ENCODE measurements around the gene EVC2.

Gene EVC2

DNA sequence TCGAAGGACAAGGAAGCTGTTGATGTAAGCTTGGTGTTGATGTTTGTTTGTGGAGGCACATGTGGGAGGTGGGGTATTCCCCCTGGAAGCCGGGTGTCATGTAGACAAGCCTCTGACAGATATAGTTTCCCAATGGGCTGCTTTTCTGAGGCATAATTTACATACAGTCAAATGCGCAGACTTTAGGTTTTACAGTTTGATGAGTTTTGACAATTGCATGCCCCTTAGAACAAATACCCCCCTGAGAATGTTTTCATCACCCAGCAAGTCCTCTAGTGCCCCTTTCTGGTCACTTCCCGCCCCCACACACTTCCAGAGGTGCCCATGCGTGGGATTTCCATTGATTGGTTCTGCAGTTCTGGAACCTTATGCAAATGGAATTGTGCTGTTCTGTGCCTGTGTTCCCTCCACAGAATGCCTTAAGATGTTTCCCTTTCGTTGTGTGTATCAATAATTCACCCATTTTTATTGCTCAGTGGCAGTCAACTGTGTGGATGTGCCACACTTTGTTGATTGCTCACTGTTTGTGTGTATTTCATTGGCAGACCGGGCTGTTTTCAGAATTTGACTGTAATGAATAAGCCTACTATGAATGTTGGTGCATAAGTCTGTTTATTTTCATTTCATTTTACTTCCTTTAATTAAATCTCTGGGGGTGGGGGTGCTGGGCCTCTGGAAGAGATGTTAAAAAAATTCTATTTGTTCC lies 11.1 kb upstream of the EVC2 start:
- Mint-ChIP-seq H3K4me1 (peaks cover 5% of the 10 kb centered on the region), H3K4me3 (no peak overlapping the region), H3K36me3 (ENCODE audit: low read depth) (peaks cover 70% of the 10 kb centered on the region), H3K27ac (peak overlapping the region; percentile 48 to 87 (median 65)), H3K27me3 (ENCODE audit: low read depth) (no peaks in the 10 kb centered on the region), H3K9me3 (peaks cover 24% of the 10 kb centered on the region)
- TF ChIP-seq, protein P1, sequence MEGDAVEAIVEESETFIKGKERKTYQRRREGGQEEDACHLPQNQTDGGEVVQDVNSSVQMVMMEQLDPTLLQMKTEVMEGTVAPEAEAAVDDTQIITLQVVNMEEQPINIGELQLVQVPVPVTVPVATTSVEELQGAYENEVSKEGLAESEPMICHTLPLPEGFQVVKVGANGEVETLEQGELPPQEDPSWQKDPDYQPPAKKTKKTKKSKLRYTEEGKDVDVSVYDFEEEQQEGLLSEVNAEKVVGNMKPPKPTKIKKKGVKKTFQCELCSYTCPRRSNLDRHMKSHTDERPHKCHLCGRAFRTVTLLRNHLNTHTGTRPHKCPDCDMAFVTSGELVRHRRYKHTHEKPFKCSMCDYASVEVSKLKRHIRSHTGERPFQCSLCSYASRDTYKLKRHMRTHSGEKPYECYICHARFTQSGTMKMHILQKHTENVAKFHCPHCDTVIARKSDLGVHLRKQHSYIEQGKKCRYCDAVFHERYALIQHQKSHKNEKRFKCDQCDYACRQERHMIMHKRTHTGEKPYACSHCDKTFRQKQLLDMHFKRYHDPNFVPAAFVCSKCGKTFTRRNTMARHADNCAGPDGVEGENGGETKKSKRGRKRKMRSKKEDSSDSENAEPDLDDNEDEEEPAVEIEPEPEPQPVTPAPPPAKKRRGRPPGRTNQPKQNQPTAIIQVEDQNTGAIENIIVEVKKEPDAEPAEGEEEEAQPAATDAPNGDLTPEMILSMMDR (IDR thresholded peaks at IDR 0.05; ENCODE audit: unreplicated experiment in 3 of 3) = no peak

DNA sequence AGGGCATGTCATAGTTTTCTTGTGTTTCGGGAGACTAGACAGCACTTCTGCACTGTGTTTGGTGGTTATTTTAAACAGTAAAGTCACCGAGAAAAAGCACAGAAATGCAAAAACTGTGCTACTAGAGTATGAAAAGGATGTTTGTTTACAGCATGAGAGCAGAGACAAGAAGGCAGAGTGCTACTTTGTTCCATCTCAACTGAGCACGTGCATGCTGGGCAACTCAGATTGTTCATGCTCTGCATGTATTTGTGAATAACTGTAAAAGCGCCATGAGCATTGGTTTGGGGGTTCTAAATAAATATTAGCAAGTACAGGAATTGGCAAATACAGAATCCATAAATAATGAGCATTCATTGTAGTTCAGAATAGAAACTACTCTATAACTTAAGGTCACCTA lies 10.1 kb upstream of the EVC2 start:
- Mint-ChIP-seq H3K4me3 (no peak overlapping the region), H3K4me1 (peaks cover 10% of the 10 kb centered on the region)

DNA sequence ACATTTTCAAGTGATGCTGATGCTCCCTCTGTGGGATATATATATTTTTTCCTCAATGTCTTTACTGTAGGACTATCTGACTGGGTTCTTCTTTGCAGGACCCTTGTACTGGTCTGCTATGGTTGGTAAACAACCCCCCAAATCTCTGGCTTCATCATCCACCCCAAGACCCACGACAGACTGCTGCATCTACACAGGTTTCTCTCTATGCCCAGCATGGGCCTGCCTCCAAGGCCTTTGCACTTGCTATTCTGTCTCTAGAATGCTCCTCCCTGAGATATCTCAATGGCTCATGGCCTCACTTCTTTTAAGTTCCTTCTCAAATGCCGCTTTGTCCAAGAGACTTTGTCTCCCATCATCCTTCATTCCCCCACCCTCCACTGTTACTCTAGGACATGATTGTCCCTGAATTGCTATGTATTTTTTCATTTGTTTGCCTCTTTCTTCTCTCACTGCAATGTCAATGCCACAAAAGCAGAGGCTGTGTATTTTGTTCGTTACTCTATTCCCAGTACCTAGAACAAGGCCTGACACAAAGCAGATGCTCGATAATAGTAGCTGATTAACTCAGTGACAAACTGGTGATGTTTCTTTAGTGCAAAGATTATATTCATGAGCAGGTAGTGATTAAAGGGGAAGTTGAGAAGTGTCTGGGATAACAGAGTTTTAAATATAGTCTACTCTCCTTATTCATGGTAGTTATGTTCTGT lies 9.2 kb upstream of the EVC2 start:
- H3K4me3 Mint-ChIP-seq = no peak overlapping the region
- peak overlapping the region; percentile 19 to 87 (median 62) for H3K27ac Mint-ChIP-seq
- peaks cover 13% of the 10 kb centered on the region for H3K4me1 Mint-ChIP-seq
- TF ChIP-seq, protein P1 (IDR thresholded peaks at IDR 0.05; ENCODE audit: unreplicated experiment in 3 of 3) = no peak
- peaks cover 68% of the 10 kb centered on the region for H3K36me3 Mint-ChIP-seq (ENCODE audit: low read depth)
- no peaks in the 10 kb centered on the region for H3K27me3 Mint-ChIP-seq (ENCODE audit: low read depth)
- H3K9me3 Mint-ChIP-seq = peaks cover 23% of the 10 kb centered on the region

More for the DNA sequence above, 10.1 kb upstream of the EVC2 start:
- Mint-ChIP-seq H3K27ac (peak overlapping the region in 2 of 3 experiments; percentile 48 to 87), H3K9me3 (peaks cover 23% of the 10 kb centered on the region), H3K27me3 (ENCODE audit: low read depth) (no peaks in the 10 kb centered on the region), H3K36me3 (ENCODE audit: low read depth) (peaks cover 67% of the 10 kb centered on the region)
- TF ChIP-seq, protein P1 (IDR thresholded peaks at IDR 0.05; ENCODE audit: unreplicated experiment in 3 of 3) = no peak

DNA sequence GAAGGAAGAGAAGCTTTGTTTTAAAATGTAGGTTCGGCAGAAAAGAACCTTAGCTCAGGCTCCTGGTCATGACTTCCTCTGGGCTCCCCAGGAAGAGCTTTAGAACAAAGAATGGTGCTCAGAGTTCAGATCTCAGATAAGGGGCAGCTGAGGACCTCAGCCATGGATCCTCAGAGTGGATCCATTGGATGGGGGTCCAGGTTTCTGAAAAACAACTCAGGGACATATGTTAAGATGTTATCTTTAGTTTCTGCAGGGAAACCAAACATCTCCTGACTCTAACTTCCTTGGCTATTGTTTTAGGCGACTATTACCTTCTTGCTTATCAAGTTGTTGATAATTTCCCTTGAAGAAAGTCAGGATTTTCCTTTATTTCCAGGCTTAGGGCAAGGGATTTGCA lies 8.0 kb upstream of the EVC2 start:
- TF ChIP-seq, protein P1 (IDR thresholded peaks at IDR 0.05; ENCODE audit: unreplicated experiment in 3 of 3) = no peak
- Mint-ChIP-seq H3K9me3 (peaks cover 23% of the 10 kb centered on the region), H3K27me3 (ENCODE audit: low read depth) (no peaks in the 10 kb centered on the region), H3K27ac (peak overlapping the region in 1 of 3 experiments; percentile 10), H3K4me3 (no peak overlapping the region), H3K4me1 (peaks cover 23% of the 10 kb centered on the region), H3K36me3 (ENCODE audit: low read depth) (peaks cover 68% of the 10 kb centered on the region)

DNA sequence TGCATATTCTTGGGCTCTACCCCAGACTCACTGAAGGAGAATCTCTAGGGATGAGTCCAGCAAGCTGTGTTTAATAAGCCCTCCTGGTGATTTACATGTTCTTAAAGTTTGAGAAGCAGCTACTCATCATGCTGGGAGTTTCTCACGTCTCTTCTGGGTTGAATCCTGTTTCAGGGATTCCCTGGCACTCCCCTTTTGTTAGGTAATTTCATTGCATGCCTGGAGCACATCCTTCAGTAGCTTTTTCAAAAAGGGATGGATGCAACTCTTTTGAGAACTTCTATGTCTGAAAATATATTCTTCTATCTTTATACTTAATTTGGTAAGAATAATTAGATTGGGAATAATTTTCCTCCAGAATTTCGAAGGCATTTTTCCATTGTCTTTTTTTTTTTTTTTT lies 7.0 kb upstream of the EVC2 start:
- no peaks in the 10 kb centered on the region for H3K27me3 Mint-ChIP-seq (ENCODE audit: low read depth)
- TF ChIP-seq, protein P1 (IDR thresholded peaks at IDR 0.05; ENCODE audit: unreplicated experiment in 3 of 3) = no peak
- no peak overlapping the region for H3K4me3 Mint-ChIP-seq
- H3K4me1 Mint-ChIP-seq = peaks cover 28% of the 10 kb centered on the region
- no peak overlapping the region for H3K27ac Mint-ChIP-seq
- peaks cover 61% of the 10 kb centered on the region for H3K36me3 Mint-ChIP-seq (ENCODE audit: low read depth)
- peaks cover 23% of the 10 kb centered on the region for H3K9me3 Mint-ChIP-seq

All from nephron (organoid).